HCT116 (cell line): ENCODE data around the gene FGD5. TPM values are rescaled to one million over a fixed set of nuclear protein-coding genes. Genes with fewer than 3 reads are reported as not detected.
A peak's percentile ranks its signal among the peaks of the same experiment; 100 is the strongest.

Experiments
- ATAC-seq: fragments of 200-7000 bp; cut with Tn5 transposase; 2 replicates; pipeline ENCODE4 v1.9.1; 2020; ENCODE audit warnings: mild to moderate bottlenecking, moderate library complexity
- BruUV-seq: library from RNA; stranded (reverse); fragments of 400-500 nt; replicated peaks from 2 replicates; lab custom pipeline; 2021; lab: Mats Ljungman, UMichigan
- CTCF ChIA-PET: fragments of 300-600 bp; sonication (Branson Sonifier 250); formaldehyde crosslinking; loops from one replicate; lab custom pipeline; 2021; ENCODE audit warnings: antibody characterized with exemption; lab: Charles Lee
- POLR2A ChIA-PET: fragments of 300-600, 350-600 bp; sonication (Branson Sonifier 250); formaldehyde crosslinking; loops from one replicate; lab custom pipeline; 2021; ENCODE audit warnings: antibody characterized with exemption; lab: Charles Lee
- RAD21 ChIA-PET, 2 experiments: fragments of 300-600 bp; sonication (Branson Sonifier 250); formaldehyde crosslinking; loops; one replicate each; lab custom pipeline; 2023; ENCODE audit warnings: low total read pairs in 2 of 2; ENCODE audit not compliant: uncharacterized antibody in 2 of 2, unreplicated experiment in 2 of 2, low non-redundant PET in 1 of 2; lab: Charles Lee
- DNase-seq: peaks from one replicate; pipeline ENCODE4 v3.0.0-alpha.2; 2010; ENCODE audit warnings: low read depth, low spot score
- H2AFZ ChIP-seq: fragments of 200-600 bp; shearing (Covaris generic), sonication (generic); 2 replicates; pipeline ENCODE4 v1.6.1; 2017; ENCODE audit warnings: low read depth, mixed run types, mixed read lengths, antibody characterized with exemption, low read length; ENCODE audit not compliant: poor library complexity, severe bottlenecking
- H3K27ac ChIP-seq: 2 replicates; pipeline ENCODE4 v1.5.1; 2012; ENCODE audit warnings: low read depth, low read length
- H3K27me3 ChIP-seq: fragments of 200-600 bp; sonication (generic); 2 replicates; pipeline ENCODE4 v1.6.1; 2016; ENCODE audit warnings: mixed run types, low read length, mixed read lengths; ENCODE audit not compliant: insufficient read depth
- H3K36me3 ChIP-seq, 2 experiments: fragments of 200-500 bp in 1 of 2; fragments of 200-600 bp in 1 of 2; sonication (Bioruptor generic) in 1 of 2; sonication (generic) in 1 of 2; 2 replicates each; pipeline versions ENCODE4 v1.5.1 to v1.6.1; 2014 to 2016; ENCODE audit warnings: low read length in 2 of 2, inconsistent platforms in 1 of 2, mixed read lengths in 1 of 2, mixed run types in 1 of 2; ENCODE audit not compliant: insufficient read depth in 2 of 2, control insufficient read depth in 1 of 2
- H3K4me1 ChIP-seq, 2 experiments: fragments of 200-600 bp in 1 of 2; sonication (generic) in 1 of 2; 2 replicates each; pipeline versions ENCODE4 v1.5.1 to v1.6.1; 2012 to 2017; ENCODE audit warnings: low read length in 2 of 2, inconsistent platforms in 1 of 2, mild to moderate bottlenecking in 1 of 2, mixed read lengths in 1 of 2, mixed run types in 1 of 2, moderate library complexity in 1 of 2; ENCODE audit not compliant: insufficient read depth in 2 of 2, control insufficient read depth in 1 of 2
- H3K4me2 ChIP-seq: fragments of 200-600 bp; sonication (generic); 2 replicates; pipeline ENCODE4 v1.6.1; 2017; ENCODE audit warnings: mixed run types, low read length, mixed read lengths
- H3K4me3 ChIP-seq, 2 experiments: fragments of 200-600 bp in 1 of 2; sonication (generic) in 1 of 2; replicated peaks in 1 of 2; 2 replicates each; pipeline ENCODE4 v1.5.1; 2011 to 2016; ENCODE audit warnings: low read length in 2 of 2, control low read depth in 1 of 2, low read depth in 1 of 2, mild to moderate bottlenecking in 1 of 2, mixed read lengths in 1 of 2, mixed run types in 1 of 2
- H3K79me2 ChIP-seq: fragments of 200-600 bp; sonication (generic); 2 replicates; pipeline ENCODE4 v1.6.1; 2017; ENCODE audit warnings: mild to moderate bottlenecking, mixed run types, low read length, moderate library complexity, mixed read lengths; ENCODE audit not compliant: insufficient read depth
- H3K9ac ChIP-seq: fragments of 200-600 bp; sonication (generic); 2 replicates; pipeline ENCODE4 v1.6.1; 2016; ENCODE audit warnings: low read length, mixed read lengths
- H3K9me2 ChIP-seq: fragments of 200-600 bp; sonication (generic), shearing (Covaris generic); 2 replicates; pipeline ENCODE4 v1.6.1; 2017; ENCODE audit warnings: mixed run types, mild to moderate bottlenecking, moderate library complexity; ENCODE audit not compliant: insufficient read depth
- H3K9me3 ChIP-seq, 2 experiments: fragments of 200-500 bp in 1 of 2; fragments of 200-600 bp in 1 of 2; sonication (Bioruptor generic) in 1 of 2; sonication (generic) in 1 of 2; 2 replicates each; pipeline ENCODE4 v1.6.1; 2014 to 2017; ENCODE audit warnings: low read length in 2 of 2, mixed read lengths in 2 of 2, inconsistent platforms in 1 of 2, low read depth in 1 of 2, mild to moderate bottlenecking in 1 of 2, mixed run types in 1 of 2, moderate library complexity in 1 of 2; ENCODE audit not compliant: control insufficient read depth in 1 of 2, insufficient read depth in 1 of 2
- H4K20me1 ChIP-seq: fragments of 200-600 bp; sonication (generic), shearing (Covaris generic); 2 replicates; pipeline ENCODE4 v1.6.1; 2017; ENCODE audit warnings: mixed run types, mild to moderate bottlenecking, moderate library complexity; ENCODE audit not compliant: insufficient read depth
- CBX3 ChIP-seq: IDR thresholded peaks from 2 replicates; pipeline ENCODE4 v1.6.1; 2012; ENCODE audit warnings: low read depth
- CEBPB ChIP-seq: IDR thresholded peaks from 2 replicates; pipeline ENCODE4 v1.6.1; 2012; ENCODE audit warnings: low read depth
- ELF1 ChIP-seq: IDR thresholded peaks from 2 replicates; pipeline ENCODE4 v1.6.1; 2012; ENCODE audit warnings: low read depth, borderline replicate concordance
- EZH2 ChIP-seq: fragments of 200-600 bp; sonication (generic); IDR thresholded peaks from 2 replicates; pipeline ENCODE4 v1.6.1; 2017; ENCODE audit warnings: antibody characterized with exemption, mixed run types
- JUND ChIP-seq: IDR thresholded peaks from 2 replicates; pipeline ENCODE4 v1.6.1; 2012
- POLR2AphosphoS5 ChIP-seq: IDR thresholded peaks from 2 replicates; pipeline ENCODE4 v1.6.1; 2011; ENCODE audit warnings: mild to moderate bottlenecking, low read depth, low read length, moderate library complexity
- RAD21 ChIP-seq: IDR thresholded peaks from 2 replicates; pipeline ENCODE4 v1.6.1; 2012; ENCODE audit warnings: low read depth, mild to moderate bottlenecking
- SP1 ChIP-seq: IDR thresholded peaks from 2 replicates; pipeline ENCODE4 v1.6.1; 2012; ENCODE audit warnings: low read depth
- SRF ChIP-seq: IDR thresholded peaks from 2 replicates; pipeline ENCODE4 v1.6.1; 2012; ENCODE audit warnings: low read depth
- TCF7L2 ChIP-seq: IDR thresholded peaks from 2 replicates; pipeline ENCODE4 v1.7.0; 2011; ENCODE audit warnings: borderline replicate concordance, inconsistent platforms; ENCODE audit not compliant: insufficient read depth, insufficient read length; ENCODE audit errors: extremely low read depth
- YY1 ChIP-seq: IDR thresholded peaks from 2 replicates; pipeline ENCODE4 v1.6.1; 2011; ENCODE audit warnings: low read length, low read depth, moderate library complexity, mild to moderate bottlenecking; ENCODE audit not compliant: insufficient replicate concordance; ENCODE audit errors: extremely low read depth
- ZFX ChIP-seq: fragments of 450-650 bp; IDR thresholded peaks from 2 replicates; pipeline ENCODE4 v1.6.1; 2017
- ZNF274 ChIP-seq: fragments of 200-500 bp; sonication (Bioruptor generic); IDR thresholded peaks from 2 replicates; pipeline ENCODE4 v1.6.1; 2014; ENCODE audit warnings: mild to moderate bottlenecking, low read depth, low read length, inconsistent platforms
- intact Hi-C: fragments of 100-400 bp; cut with micrococcal nuclease; formaldehyde crosslinking; loops from 2 replicates; pipeline ENCODE4 v1.10.0; 2022
- total RNA-seq: library from RNA; stranded (reverse); gene quantifications from one replicate; pipeline ENCODE4 v1.2.1, GENCODE V29; 2021; ENCODE audit not compliant: unreplicated experiment
- TF ChIP-seq, protein P1 (sequence below), 3 experiments: fragments of 200-600 bp in 1 of 3; sonication (generic) in 1 of 3; IDR thresholded peaks in 2 of 3; conservative IDR thresholded peaks in 1 of 3; 2 replicates each; pipeline ENCODE4 v1.5.1; 2012 to 2017; ENCODE audit warnings: low read depth in 2 of 3, low read length in 2 of 3, antibody characterized with exemption in 1 of 3, borderline replicate concordance in 1 of 3, control low read depth in 1 of 3, mild to moderate bottlenecking in 1 of 3, mixed read lengths in 1 of 3, mixed run types in 1 of 3, moderate library complexity in 1 of 3; ENCODE audit not compliant: insufficient read depth in 1 of 3
- TF ChIP-seq, protein P2 (sequence below): IDR thresholded peaks from 2 replicates; pipeline ENCODE4 v1.6.1; 2012

FGD5 gene
- total RNA-seq, 1 experiment from 2014 or later: 0.22 TPM

DNA sequence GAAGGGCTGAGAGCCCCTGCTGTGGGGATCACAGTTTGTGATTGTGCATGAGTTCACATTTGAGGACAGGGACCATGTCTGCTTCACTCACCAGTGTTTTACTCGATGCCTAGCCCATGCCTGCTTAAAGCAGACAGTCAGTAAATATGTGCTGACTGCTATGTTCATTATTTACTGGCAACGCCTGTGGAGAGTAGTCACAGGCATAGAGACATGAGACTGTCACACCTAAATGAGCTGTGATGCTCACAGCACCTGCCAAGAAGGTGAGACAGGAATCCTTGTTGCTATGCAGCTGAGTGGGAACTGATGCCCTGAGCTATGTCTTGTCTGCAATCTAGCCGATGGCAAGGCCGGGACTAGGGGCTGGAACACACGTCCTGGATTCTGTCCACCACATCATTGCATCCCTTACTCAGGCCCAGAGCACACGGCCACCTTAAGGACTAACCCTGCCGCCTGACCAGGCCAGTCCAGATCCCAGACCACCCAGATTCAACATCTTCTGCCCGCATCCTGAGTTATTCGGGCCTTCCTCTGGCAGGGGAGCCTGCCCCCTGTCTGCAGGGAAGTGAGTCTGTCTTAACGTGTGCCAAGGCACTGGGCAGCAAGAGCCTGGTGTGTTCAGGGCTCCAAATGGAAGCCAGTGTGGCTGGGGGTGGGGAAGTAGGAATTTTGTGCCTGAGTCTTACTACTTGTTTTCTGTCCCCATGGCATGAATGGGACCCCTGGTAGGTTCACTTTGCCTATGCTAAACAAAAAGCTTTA lies 44.8 kb downstream of the FGD5 start:
- H3K9me3 ChIP-seq: no peaks in the 10 kb centered on the region
- no peaks in the 10 kb centered on the region for H3K36me3 ChIP-seq
- no peaks in the 10 kb centered on the region for H3K9me2 ChIP-seq
- ChIA-PET CTCF (no interaction called here), RAD21 (no interaction called here), POLR2A (no interaction called here)
- intact Hi-C loops: no loop called here
- no peaks in the 10 kb centered on the region for H3K4me1 ChIP-seq
- no peaks in the 10 kb centered on the region for H4K20me1 ChIP-seq
- H2AFZ ChIP-seq: no peak overlapping the region
- peak; percentile 80 for ATAC-seq
- H3K79me2 ChIP-seq: no peaks in the 10 kb centered on the region
- H3K4me3 ChIP-seq: no peak overlapping the region
- no peak for DNase-seq
- H3K27ac ChIP-seq: no peak overlapping the region
- no TSS peak for BruUV-seq
- TF ChIP-seq EZH2 (no peak), RAD21 (peak; percentile 37; the same call in 1 of the 2 replicates), ZNF274 (no peak), SRF (no peak), SP1 (no peak), JUND (no peak), CBX3 (no peak), ELF1 (no peak), POLR2AphosphoS5 (no peak), ZFX (no peak), TCF7L2 (no peak), CEBPB (no peak), YY1 (no peak)
- TF ChIP-seq, protein P1, sequence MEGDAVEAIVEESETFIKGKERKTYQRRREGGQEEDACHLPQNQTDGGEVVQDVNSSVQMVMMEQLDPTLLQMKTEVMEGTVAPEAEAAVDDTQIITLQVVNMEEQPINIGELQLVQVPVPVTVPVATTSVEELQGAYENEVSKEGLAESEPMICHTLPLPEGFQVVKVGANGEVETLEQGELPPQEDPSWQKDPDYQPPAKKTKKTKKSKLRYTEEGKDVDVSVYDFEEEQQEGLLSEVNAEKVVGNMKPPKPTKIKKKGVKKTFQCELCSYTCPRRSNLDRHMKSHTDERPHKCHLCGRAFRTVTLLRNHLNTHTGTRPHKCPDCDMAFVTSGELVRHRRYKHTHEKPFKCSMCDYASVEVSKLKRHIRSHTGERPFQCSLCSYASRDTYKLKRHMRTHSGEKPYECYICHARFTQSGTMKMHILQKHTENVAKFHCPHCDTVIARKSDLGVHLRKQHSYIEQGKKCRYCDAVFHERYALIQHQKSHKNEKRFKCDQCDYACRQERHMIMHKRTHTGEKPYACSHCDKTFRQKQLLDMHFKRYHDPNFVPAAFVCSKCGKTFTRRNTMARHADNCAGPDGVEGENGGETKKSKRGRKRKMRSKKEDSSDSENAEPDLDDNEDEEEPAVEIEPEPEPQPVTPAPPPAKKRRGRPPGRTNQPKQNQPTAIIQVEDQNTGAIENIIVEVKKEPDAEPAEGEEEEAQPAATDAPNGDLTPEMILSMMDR (IDR thresholded peaks at IDR 0.05 in 2 of 3, conservative IDR thresholded peaks at IDR 0.05 in 1 of 3; ENCODE audit: borderline replicate concordance in 1 of 3, insufficient read depth in 1 of 3, low read depth in 2 of 3, low read length in 2 of 3): peak; percentile 28 to 61 (median 61); a peak in 5 of 6 replicates
- TF ChIP-seq, protein P2, sequence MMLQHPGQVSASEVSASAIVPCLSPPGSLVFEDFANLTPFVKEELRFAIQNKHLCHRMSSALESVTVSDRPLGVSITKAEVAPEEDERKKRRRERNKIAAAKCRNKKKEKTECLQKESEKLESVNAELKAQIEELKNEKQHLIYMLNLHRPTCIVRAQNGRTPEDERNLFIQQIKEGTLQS: no peak
- peaks cover 3% of the 10 kb centered on the region; the same call in 1 of the 2 replicates for H3K27me3 ChIP-seq
- H3K4me2 ChIP-seq: no peak overlapping the region
- H3K9ac ChIP-seq: no peak overlapping the region
